K562 (cell line): ENCODE measurements around the gene EFNA1. TPM values are rescaled to one million over a fixed set of nuclear protein-coding genes. Genes with fewer than 3 reads are reported as not detected.

Experiments used
- CBFA2T2 ChIP-seq: fragments of 450-650 bp; conservative IDR thresholded peaks from 2 replicates; pipeline ENCODE4 v1.6.1; 2017; ENCODE audit warnings: mild to moderate bottlenecking
- CEBPG ChIP-seq, 3 experiments: fragments of 200-800 bp in 1 of 3; sonication (Bioruptor generic) in 1 of 3; sonication (generic) in 1 of 3; formaldehyde crosslinking in 1 of 3; IDR thresholded peaks in 2 of 3; conservative IDR thresholded peaks in 1 of 3; 2 replicates each; pipeline versions ENCODE4 v1.6.1 to v1.8.0; 2016 to 2022; ENCODE audit warnings: missing compliant biosample characterization in 2 of 3, missing genetic modification characterization in 2 of 3, mild to moderate bottlenecking in 1 of 3, missing genetic modification reagents in 1 of 3
- CHD4 ChIP-seq: fragments of 200-600 bp; sonication (generic); IDR thresholded peaks from 3 replicates; pipeline ENCODE4 v1.6.1; 2012; ENCODE audit warnings: low read depth, mild to moderate bottlenecking, mixed read lengths, low read length, inconsistent platforms; ENCODE audit not compliant: insufficient read depth, insufficient replicate concordance, poor library complexity, severe bottlenecking
- CREM ChIP-seq: IDR thresholded peaks from 2 replicates; pipeline ENCODE4 v1.6.1; 2014; ENCODE audit warnings: antibody characterized with exemption, low read depth
- DNMT1 ChIP-seq: fragments of 450-650 bp; IDR thresholded peaks from 2 replicates; pipeline ENCODE4 v1.6.1; 2016; ENCODE audit warnings: antibody characterized with exemption, mild to moderate bottlenecking
- EHMT2 ChIP-seq: fragments of 450-650 bp; IDR thresholded peaks from 2 replicates; pipeline ENCODE4 v1.6.1; 2018; ENCODE audit warnings: antibody characterized with exemption
- FOXJ2 ChIP-seq: fragments of 200-800 bp; sonication (Bioruptor generic); IDR thresholded peaks from 2 replicates; pipeline ENCODE4 v1.6.1; 2016; ENCODE audit warnings: missing genetic modification characterization, missing compliant biosample characterization
- GTF2E2 ChIP-seq: fragments of 200-800 bp; sonication (Bioruptor generic); IDR thresholded peaks from 2 replicates; pipeline ENCODE4 v1.6.1; 2016; ENCODE audit warnings: missing genetic modification characterization, missing compliant biosample characterization
- HNRNPLL ChIP-seq: fragments of 200-400 bp; formaldehyde crosslinking; IDR thresholded peaks from 2 replicates; pipeline ENCODE4 v1.6.1; 2017; ENCODE audit warnings: low read length, low read depth, mild to moderate bottlenecking; ENCODE audit not compliant: poor library complexity, severe bottlenecking
- KDM2B ChIP-seq: fragments of 250-450 bp; sonication (Bioruptor Pico); IDR thresholded peaks from 2 replicates; pipeline ENCODE4 v1.8.0; 2021; ENCODE audit warnings: mild to moderate bottlenecking, moderate library complexity
- MTA3 ChIP-seq: fragments of 450-650 bp; formaldehyde crosslinking; IDR thresholded peaks from 2 replicates; pipeline ENCODE4 v1.6.1; 2017; ENCODE audit warnings: mild to moderate bottlenecking, borderline replicate concordance
- NEUROD1 ChIP-seq: fragments of 150-350 bp; IDR thresholded peaks from 2 replicates; pipeline ENCODE4 v1.6.1; 2014; ENCODE audit warnings: borderline replicate concordance, low read length, low read depth; ENCODE audit not compliant: partially characterized antibody
- RBM14 ChIP-seq: fragments of 200-400 bp; formaldehyde crosslinking; IDR thresholded peaks from 2 replicates; pipeline ENCODE4 v1.6.1; 2018; ENCODE audit warnings: low read depth, mild to moderate bottlenecking, low read length, moderate library complexity, borderline replicate concordance; ENCODE audit not compliant: insufficient read depth
- RBM34 ChIP-seq: fragments of 200-400 bp; formaldehyde crosslinking; IDR thresholded peaks from 2 replicates; pipeline ENCODE4 v1.6.1; 2018; ENCODE audit warnings: low read length, borderline replicate concordance; ENCODE audit not compliant: insufficient read depth
- SMARCC2 ChIP-seq: fragments of 450-650 bp; IDR thresholded peaks from 2 replicates; pipeline ENCODE4 v1.6.1; 2017; ENCODE audit warnings: antibody characterized with exemption, moderate library complexity, mild to moderate bottlenecking, low read depth
- SP2 ChIP-seq: IDR thresholded peaks from 2 replicates; pipeline ENCODE4 v1.6.1; 2011; ENCODE audit warnings: mild to moderate bottlenecking, low read depth, low read length, moderate library complexity; ENCODE audit not compliant: poor library complexity, severe bottlenecking; ENCODE audit errors: extremely low read depth
- TBL1XR1 ChIP-seq, 2 experiments: IDR thresholded peaks; 2 replicates each; pipeline ENCODE4 v1.6.1; 2012; ENCODE audit warnings: improper control_type of control experiment in 2 of 2, low read length in 2 of 2, mild to moderate bottlenecking in 1 of 2
- TBP ChIP-seq: optimal IDR thresholded peaks from 2 replicates; pipeline ENCODE3; 2011; ENCODE audit warnings: low read depth, low read length, improper control_type of control experiment
- ZBTB1 ChIP-seq: sonication (generic); formaldehyde crosslinking; IDR thresholded peaks from 2 replicates; pipeline ENCODE4 v1.8.1; 2023; ENCODE audit warnings: missing genetic modification reagents, low read depth, mild to moderate bottlenecking, borderline replicate concordance
- ZC3H11A ChIP-seq: IDR thresholded peaks from 2 replicates; pipeline ENCODE4 v1.6.1; 2012; ENCODE audit warnings: low read depth, low read length, improper control_type of control experiment
- ZFP30 ChIP-seq: fragments of 250-450 bp; sonication (Bioruptor Pico); IDR thresholded peaks from 2 replicates; pipeline ENCODE4 v1.8.0; 2022; ENCODE audit warnings: moderate library complexity, mild to moderate bottlenecking, inconsistent platforms, borderline replicate concordance
- ZFPM2 ChIP-seq: fragments of 250-450 bp; sonication (Bioruptor Pico); IDR thresholded peaks from 2 replicates; pipeline ENCODE4 v1.5.1; 2022; ENCODE audit warnings: mild to moderate bottlenecking
- ZNF12 ChIP-seq: sonication (generic); formaldehyde crosslinking; IDR thresholded peaks from 2 replicates; pipeline ENCODE4 v1.4.0; 2020; ENCODE audit warnings: mild to moderate bottlenecking, missing genetic modification reagents
- ZNF699 ChIP-seq: fragments of 250-450 bp; sonication (Bioruptor Pico); IDR thresholded peaks from 2 replicates; pipeline ENCODE4 v1.8.0; 2021; ENCODE audit warnings: mild to moderate bottlenecking, moderate library complexity; ENCODE audit not compliant: insufficient replicate concordance
- polyA plus RNA-seq, 8 experiments: library from polyadenylated mRNA; depleted of rRNA in 4 of 8; stranded (reverse) in 5 of 8; unstranded in 3 of 8; fragments of >200 nt; fragmentation: Nextera tagmentation in 2 of 8; fragmentation: Illumina TruSeq in 1 of 8; extraction: Ambion mirVana in 2 of 8; extraction: Trizol in 1 of 8; gene quantifications; 2 replicates each; pipeline versions ENCODE4 v1.2.1 to v1.2.3, GENCODE V29; 2011 to 2014; ENCODE audit warnings: inconsistent platforms in 1 of 8, missing spikeins in 1 of 8
- total RNA-seq, 7 experiments: library from RNA; depleted of rRNA in 6 of 7; stranded (reverse); fragments of >200 nt in 6 of 7; fragmentation: Illumina TruSeq in 2 of 7; extraction: Trizol in 2 of 7; gene quantifications; 2 replicates each; pipeline versions ENCODE4 v1.2.1 to v1.2.3, GENCODE V29; 2011 to 2021; ENCODE audit warnings: low replicate concordance in 1 of 7
- TF ChIP-seq, protein P1 (sequence below): sonication (generic); formaldehyde crosslinking; IDR thresholded peaks from 2 replicates; pipeline ENCODE4 v1.8.1; 2022; ENCODE audit warnings: missing genetic modification reagents
- TF ChIP-seq, protein P2 (sequence below): fragments of 250-450 bp; sonication (Bioruptor Pico); IDR thresholded peaks from 2 replicates; pipeline ENCODE4 v1.4.0; 2020; ENCODE audit warnings: mild to moderate bottlenecking
- TF ChIP-seq, protein P3 (sequence below): sonication (generic); formaldehyde crosslinking; IDR thresholded peaks from 2 replicates; pipeline ENCODE4 v1.8.0; 2022; ENCODE audit warnings: mild to moderate bottlenecking, missing genetic modification reagents

Gene EFNA1
- total and polyA plus RNA-seq, 9 of the 15 experiments (the other 6 are each of a cell fraction or from before 2014, with no cell fraction given) = 2.1 to 9.3 (median 3.0) TPM

DNA sequence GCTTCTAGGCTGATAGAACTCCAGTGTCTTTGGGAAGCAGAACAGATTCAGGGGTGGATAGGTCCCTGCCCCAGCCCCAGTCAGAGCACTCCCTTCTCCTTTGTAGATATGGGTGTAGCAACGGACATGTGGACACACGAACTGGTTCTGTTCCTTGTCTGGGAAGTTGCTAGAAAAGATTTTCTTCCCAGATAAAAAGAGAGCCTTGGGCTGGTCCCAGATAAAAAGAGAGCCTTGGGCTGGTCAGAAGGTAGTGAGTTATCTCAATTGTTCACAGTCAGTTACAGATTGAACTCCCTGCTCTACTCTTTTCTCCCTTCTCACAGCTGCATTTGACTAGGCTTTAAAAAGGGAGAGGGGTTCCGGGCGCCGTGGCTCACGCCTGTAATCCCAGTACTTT lies 7.4 kb upstream of the EFNA1 start (continued):
- TF ChIP-seq CEBPG (CRISPR knock-in tag; IDR thresholded peaks at IDR 0.05) (no peak), CEBPG (tag; conservative IDR thresholded peaks at IDR 0.05 in 1 of 2, IDR thresholded peaks at IDR 0.05 in 1 of 2) (no peak), MTA3 (no peak), DNMT1 (no peak), CHD4 (no peak), EHMT2 (no peak), HNRNPLL (no peak), CBFA2T2 (peak; percentile 44; the same call in 1 of the 2 replicates), ZFP30 (CRISPR knock-in tag) (no peak), NEUROD1 (no peak), ZC3H11A (no peak), SMARCC2 (no peak), RBM14 (no peak), ZFPM2 (CRISPR knock-in tag) (no peak), KDM2B (CRISPR knock-in tag) (no peak), SP2 (no peak), ZNF12 (no peak), ZNF699 (CRISPR knock-in tag) (no peak), TBL1XR1 (IDR thresholded peaks at IDR 0.05; ENCODE audit: low read length in 2 of 2) (0 out of 4 replicates have a peak, but pooled peaks of 1 of the 2 experiments have one; percentile 18), RBM34 (no peak), FOXJ2 (peak; percentile 56; the same call in 1 of the 2 replicates), TBP (peak; percentile 26), GTF2E2 (tag) (no peak), ZBTB1 (CRISPR knock-in tag) (no peak), CREM (no peak)
- TF ChIP-seq, protein P1, sequence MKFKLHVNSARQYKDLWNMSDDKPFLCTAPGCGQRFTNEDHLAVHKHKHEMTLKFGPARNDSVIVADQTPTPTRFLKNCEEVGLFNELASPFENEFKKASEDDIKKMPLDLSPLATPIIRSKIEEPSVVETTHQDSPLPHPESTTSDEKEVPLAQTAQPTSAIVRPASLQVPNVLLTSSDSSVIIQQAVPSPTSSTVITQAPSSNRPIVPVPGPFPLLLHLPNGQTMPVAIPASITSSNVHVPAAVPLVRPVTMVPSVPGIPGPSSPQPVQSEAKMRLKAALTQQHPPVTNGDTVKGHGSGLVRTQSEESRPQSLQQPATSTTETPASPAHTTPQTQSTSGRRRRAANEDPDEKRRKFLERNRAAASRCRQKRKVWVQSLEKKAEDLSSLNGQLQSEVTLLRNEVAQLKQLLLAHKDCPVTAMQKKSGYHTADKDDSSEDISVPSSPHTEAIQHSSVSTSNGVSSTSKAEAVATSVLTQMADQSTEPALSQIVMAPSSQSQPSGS = no peak
- TF ChIP-seq, protein P2, sequence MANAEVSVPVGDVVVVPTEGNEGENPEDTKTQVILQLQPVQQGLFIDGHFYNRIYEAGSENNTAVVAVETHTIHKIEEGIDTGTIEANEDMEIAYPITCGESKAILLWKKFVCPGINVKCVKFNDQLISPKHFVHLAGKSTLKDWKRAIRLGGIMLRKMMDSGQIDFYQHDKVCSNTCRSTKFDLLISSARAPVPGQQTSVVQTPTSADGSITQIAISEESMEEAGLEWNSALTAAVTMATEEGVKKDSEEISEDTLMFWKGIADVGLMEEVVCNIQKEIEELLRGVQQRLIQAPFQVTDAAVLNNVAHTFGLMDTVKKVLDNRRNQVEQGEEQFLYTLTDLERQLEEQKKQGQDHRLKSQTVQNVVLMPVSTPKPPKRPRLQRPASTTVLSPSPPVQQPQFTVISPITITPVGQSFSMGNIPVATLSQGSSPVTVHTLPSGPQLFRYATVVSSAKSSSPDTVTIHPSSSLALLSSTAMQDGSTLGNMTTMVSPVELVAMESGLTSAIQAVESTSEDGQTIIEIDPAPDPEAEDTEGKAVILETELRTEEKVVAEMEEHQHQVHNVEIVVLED = no peak
- TF ChIP-seq, protein P3, sequence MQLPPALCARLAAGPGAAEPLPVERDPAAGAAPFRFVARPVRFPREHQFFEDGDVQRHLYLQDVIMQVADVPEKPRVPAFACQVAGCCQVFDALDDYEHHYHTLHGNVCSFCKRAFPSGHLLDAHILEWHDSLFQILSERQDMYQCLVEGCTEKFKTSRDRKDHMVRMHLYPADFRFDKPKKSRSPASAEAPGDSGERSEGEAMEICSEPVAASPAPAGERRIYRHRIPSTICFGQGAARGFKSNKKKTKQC = no peak
